GM21576 (cell line): ENCODE results near the gene SORCS2.

Experiments
- ATAC-seq: cut with Tn5 transposase; IDR thresholded peaks from one replicate; pipeline ENCODE4 v1.9.1; 2021; ENCODE audit warnings: mild to moderate bottlenecking, moderate library complexity; ENCODE audit not compliant: unreplicated experiment

Gene SORCS2

GRCh38 chr4:7711307-7711963 lies 519.1 kb downstream of the SORCS2 start:
- no peak for ATAC-seq

GRCh38 chr4:7712021-7712671 lies 519.8 kb downstream of the SORCS2 start:
- no peak for ATAC-seq

- no peak for ATAC-seq
Measured at GRCh38 chr4:7713757-7714156, 521.4 kb downstream of the SORCS2 start.

- no peak for ATAC-seq
Measured at GRCh38 chr4:7714176-7714575, 521.8 kb downstream of the SORCS2 start.

GRCh38 chr4:7714738-7715137 lies 522.4 kb downstream of the SORCS2 start:
- no peak for ATAC-seq

- no peak for ATAC-seq
Measured at GRCh38 chr4:7715271-7716009, 523.1 kb downstream of the SORCS2 start.

GRCh38 chr4:7716010-7716721 lies 523.8 kb downstream of the SORCS2 start:
- ATAC-seq = no peak

- no peak for ATAC-seq
Measured at GRCh38 chr4:7717161-7717560, 524.8 kb downstream of the SORCS2 start.

GRCh38 chr4:7717946-7718490 lies 525.7 kb downstream of the SORCS2 start:
- ATAC-seq = no peak

GRCh38 chr4:7719354-7720174 lies 527.2 kb downstream of the SORCS2 start:
- ATAC-seq = no peak

GRCh38 chr4:7721984-7722551 lies 529.7 kb downstream of the SORCS2 start:
- ATAC-seq = no peak

- no peak for ATAC-seq
Measured at GRCh38 chr4:7722766-7723387, 530.5 kb downstream of the SORCS2 start.

- ATAC-seq = no peak
Measured at GRCh38 chr4:7723625-7724024, 531.3 kb downstream of the SORCS2 start.

- no peak for ATAC-seq
Measured at GRCh38 chr4:7725951-7726350, 533.6 kb downstream of the SORCS2 start.

GRCh38 chr4:7726665-7727413 lies 534.5 kb downstream of the SORCS2 start:
- no peak for ATAC-seq

GRCh38 chr4:7727749-7728148 lies 535.4 kb downstream of the SORCS2 start:
- no peak for ATAC-seq

- ATAC-seq = no peak
Measured at GRCh38 chr4:7731437-7731836, 539.1 kb downstream of the SORCS2 start.

- ATAC-seq = no peak
Measured at GRCh38 chr4:7732263-7732662, 539.9 kb downstream of the SORCS2 start.

GRCh38 chr4:7733201-7733600 lies 540.9 kb downstream of the SORCS2 start:
- no peak for ATAC-seq
